Kidney (tissue), 14 donors: ENCODE results near the gene OLA1. TPM values are rescaled to one million over a fixed set of nuclear protein-coding genes. Genes with fewer than 3 reads are reported as not detected.

Experiments
- DNase-seq, 5 donors: peaks; one replicate each; pipeline ENCODE4 v3.0.0-alpha.2; 2013 to 2020
- FAIRE-seq: peaks from 2 replicates; lab custom pipeline; 2012; peaks lifted over from hg19 to GRCh38; lab: Jason Lieb, UNC
- H3K27ac ChIP-seq, 2 donors: one replicate each; pipeline ENCODE4 v1.7.0; 2013; ENCODE audit warnings: low read depth in 2 of 2, low read length in 2 of 2, inconsistent platforms in 1 of 2
- H3K27me3 ChIP-seq: one replicate; pipeline ENCODE4 v1.7.1; 2013; ENCODE audit warnings: low read length, inconsistent platforms; ENCODE audit not compliant: control insufficient read depth, insufficient read depth
- H3K36me3 ChIP-seq, 3 donors: one replicate each; pipeline versions ENCODE4 v1.7.0 to v1.7.1; 2013; ENCODE audit warnings: low read length in 3 of 3, control low read depth in 1 of 3, inconsistent platforms in 1 of 3; ENCODE audit not compliant: insufficient read depth in 3 of 3, control insufficient read depth in 2 of 3
- H3K4me1 ChIP-seq, 3 donors: one replicate each; pipeline versions ENCODE4 v1.7.0 to v1.7.1; 2013; ENCODE audit warnings: low read length in 3 of 3, inconsistent platforms in 1 of 3, low read depth in 1 of 3; ENCODE audit not compliant: control insufficient read depth in 2 of 3, insufficient read depth in 2 of 3
- H3K4me3 ChIP-seq, 3 donors: one replicate each; pipeline versions ENCODE4 v1.7.0 to v1.8.1; 2013; ENCODE audit warnings: low read length in 3 of 3, control low read depth in 1 of 3, inconsistent platforms in 1 of 3
- H3K9ac ChIP-seq, 3 donors: one replicate each; pipeline versions ENCODE4 v1.7.0 to v1.7.1; 2013; ENCODE audit warnings: low read length in 3 of 3, control low read depth in 1 of 3, inconsistent platforms in 1 of 3
- H3K9me3 ChIP-seq, 3 donors: one replicate each; pipeline versions ENCODE4 v1.7.0 to v1.7.1; 2013; ENCODE audit warnings: low read length in 3 of 3, control low read depth in 1 of 3, inconsistent platforms in 1 of 3; ENCODE audit not compliant: control insufficient read depth in 2 of 3, insufficient read depth in 1 of 3
- CTCF ChIP-seq: IDR thresholded peaks from 3 replicates; pipeline ENCODE4 v1.5.1; 2012; ENCODE audit warnings: mild to moderate bottlenecking, moderate library complexity, borderline replicate concordance; ENCODE audit not compliant: insufficient read depth; ENCODE audit errors: extremely low read depth
- intact Hi-C: fragments of 100-400 bp; cut with DNase I; formaldehyde crosslinking; loops from one replicate; pipeline ENCODE4 v1.11.1; 2022
- polyA plus RNA-seq: library from polyadenylated mRNA; stranded (reverse); fragments of 350-450 nt; fragmentation: Illumina TruSeq; extraction: RNeasy Lipid Tissue Mini Kit (QIAGEN cat#74804); gene quantifications from one replicate; pipeline ENCODE4 v1.2.3, GENCODE V29; 2014; ENCODE audit warnings: low read depth, low replicate concordance; ENCODE audit not compliant: insufficient read depth
- total RNA-seq: library from RNA; stranded (reverse); fragmentation: NEBNext Ultra II Directional; extraction: Animal tissue kit (Norgen Biotek cat#: 25700); gene quantifications from one replicate; pipeline ENCODE4 v1.2.1, GENCODE V29; 2021
- donor health status: control.
- donor health status: control.
- donor health status: control.
- donor health status: control.
- donor health status: control.
- donor health status: DM: yes; HTN: yes; CAD: no.
- donor health status: Normal renal cell carcinoma (clear cell type).

The OLA1 gene
- total and polyA plus RNA-seq, 2 donors from 2014 or later = 64.2 to 90.0 TPM

DNA sequence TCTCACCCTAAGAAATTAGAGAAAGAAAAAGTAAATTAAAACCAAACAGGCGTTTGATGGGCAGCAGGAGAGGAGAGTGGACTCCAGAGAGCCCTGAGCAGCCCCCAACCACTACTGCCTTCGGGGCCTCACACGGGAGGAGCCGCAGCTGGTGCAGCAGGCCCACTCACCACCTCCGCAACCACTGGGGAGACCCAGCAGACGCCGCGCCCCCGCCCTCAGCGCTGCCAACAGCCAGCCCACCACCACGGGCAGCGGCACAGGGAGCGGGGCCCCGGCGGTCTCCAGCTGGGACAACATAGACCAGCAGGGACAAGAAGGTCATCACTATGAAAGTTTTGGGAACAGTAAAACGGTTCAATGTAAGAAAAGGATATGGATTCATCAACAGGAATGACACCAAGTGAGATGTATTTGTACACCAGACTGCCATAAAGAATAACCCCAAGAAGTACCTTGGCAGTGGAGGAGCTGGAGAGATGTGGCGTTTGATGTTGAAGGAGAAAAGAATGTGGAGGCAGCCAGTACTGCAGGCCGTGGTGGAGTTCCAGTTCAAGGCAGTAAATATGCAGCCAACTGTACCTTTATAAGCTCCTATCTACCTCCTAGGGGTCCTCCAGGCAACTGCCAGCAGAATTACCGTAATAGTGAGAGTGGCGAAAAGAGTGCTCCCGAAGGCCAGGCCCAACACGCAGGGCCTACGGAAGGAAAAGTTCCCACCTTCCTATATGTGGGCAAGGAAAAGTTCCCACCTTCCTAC is 76.5 kb downstream of the OLA1 start:
- FAIRE-seq = no peak
- H3K4me1 ChIP-seq = no peaks in the 10 kb centered on the region
- DNase-seq = no peak

DNA sequence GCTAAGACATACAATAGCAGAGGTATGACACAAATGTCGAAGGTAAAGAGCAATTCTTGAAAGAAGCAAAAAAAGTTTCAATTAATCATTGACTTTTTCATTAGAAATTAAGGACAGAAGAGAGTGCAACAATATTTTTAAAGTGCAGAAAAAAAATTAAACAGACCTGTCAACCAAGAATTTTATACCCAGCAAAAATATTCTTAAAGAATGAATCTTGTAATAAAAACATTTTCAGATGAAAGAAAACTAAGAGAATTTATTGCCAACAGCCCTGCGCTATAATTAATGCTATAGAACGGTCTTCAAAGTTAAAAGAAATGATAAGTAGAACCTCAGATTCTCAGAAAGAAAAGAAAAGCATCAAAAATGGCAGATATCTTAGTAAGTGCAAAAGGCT is 79.0 kb downstream of the OLA1 start:
- FAIRE-seq (no peak), DNase-seq (no peak)
- H3K4me1 ChIP-seq = no peaks in the 10 kb centered on the region
- no peak overlapping the region for H3K4me3 ChIP-seq
- H3K9ac ChIP-seq = no peak overlapping the region
- intact Hi-C loops = no loop called here
- no peak for TF ChIP-seq CTCF
- H3K36me3 ChIP-seq = no peaks in the 10 kb centered on the region
- H3K27ac ChIP-seq = no peak overlapping the region
- peaks cover 0 to 7% (median 0%) of the 10 kb centered on the region in 3 donors for H3K9me3 ChIP-seq
- H3K27me3 ChIP-seq = no peaks in the 10 kb centered on the region

More for the DNA sequence above, 76.5 kb downstream of the OLA1 start:
- intact Hi-C loops = no loop called here
- TF ChIP-seq CTCF = no peak
- H3K27ac ChIP-seq = no peak overlapping the region
- H3K9ac ChIP-seq = no peak overlapping the region
- peaks cover 0 to 13% (median 0%) of the 10 kb centered on the region in 3 donors for H3K9me3 ChIP-seq
- H3K27me3 ChIP-seq = no peaks in the 10 kb centered on the region
- no peaks in the 10 kb centered on the region for H3K36me3 ChIP-seq
- no peak overlapping the region for H3K4me3 ChIP-seq

DNA sequence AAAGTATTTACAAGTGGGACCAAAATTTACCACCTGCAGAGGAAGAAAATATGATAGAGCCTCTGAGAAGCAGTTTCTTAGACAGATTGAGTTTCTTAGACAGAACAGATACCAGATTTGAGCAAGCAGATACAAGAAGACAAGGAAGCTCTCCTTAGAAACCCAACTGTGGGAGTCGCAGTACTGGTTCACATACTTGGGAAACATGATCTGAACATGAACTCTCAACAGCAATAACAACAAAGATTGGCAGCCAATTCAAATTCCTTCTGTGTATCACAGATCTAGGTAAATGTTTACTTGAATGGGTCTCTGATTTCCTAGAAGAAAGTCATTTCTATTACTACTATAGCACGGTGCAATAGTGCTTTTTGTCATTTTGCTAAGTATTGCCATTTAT is 82.1 kb downstream of the OLA1 start:
- Histone ChIP-seq H3K9me3 (peaks cover 0 to 6% (median 0%) of the 10 kb centered on the region in 3 donors), H3K36me3 (no peaks in the 10 kb centered on the region), H3K4me3 (no peak overlapping the region), H3K4me1 (no peaks in the 10 kb centered on the region), H3K27me3 (no peaks in the 10 kb centered on the region), H3K9ac (no peak overlapping the region), H3K27ac (no peak overlapping the region)
- DNase-seq (peak in 2 of 5 donors; percentile 32 to 37), FAIRE-seq (no peak)
- no peak for TF ChIP-seq CTCF
- intact Hi-C loops = no loop called here
